B cell (primary cell): ENCODE measurements around the gene CACNA1F. TPM values are rescaled to one million over a fixed set of nuclear protein-coding genes. Genes with fewer than 3 reads are reported as not detected.

ENCODE experiments used
- ATAC-seq: fragments of 200-7000 bp; cut with Tn5 transposase; one replicate; pipeline ENCODE4 v1.10.0; 2021; ENCODE audit warnings: low read depth, mild to moderate bottlenecking, moderate number of reproducible peaks, moderate library complexity
- CTCF ChIA-PET: fragments of 350-600 bp; sonication (Branson Sonifier 250); formaldehyde crosslinking; loops from one replicate; lab custom pipeline; 2021; ENCODE audit warnings: antibody characterized with exemption, inconsistent platforms; lab: Charles Lee
- POLR2A ChIA-PET: fragments of 350-600 bp; sonication (Branson Sonifier 250); formaldehyde crosslinking; loops from one replicate; lab custom pipeline; 2021; ENCODE audit warnings: antibody characterized with exemption; lab: Charles Lee
- DNase-seq: peaks from one replicate; pipeline ENCODE4 v3.0.0; 2013
- H2AFZ ChIP-seq: 2 replicates; pipeline ENCODE4 v1.6.1; 2012; ENCODE audit warnings: mild to moderate bottlenecking, low read depth, low read length; ENCODE audit not compliant: insufficient read depth, poor library complexity, severe bottlenecking
- H3K27ac ChIP-seq, 2 donors: 1 replicate in 1 of 2; 2 replicates in 1 of 2; pipeline ENCODE4 v1.5.1; 2012 to 2013; ENCODE audit warnings: low read length in 2 of 2, mild to moderate bottlenecking in 2 of 2, moderate library complexity in 1 of 2
- H3K27me3 ChIP-seq, 4 experiments: fragments of 200-600 bp in 1 of 4; sonication (generic) in 1 of 4; replicated peaks in 1 of 4; 1 replicate in 2 of 4; 2 replicates in 2 of 4; pipeline versions ENCODE4 v1.6.1 to v1.7.0; 2013 to 2016; ENCODE audit warnings: low read length in 3 of 4, mild to moderate bottlenecking in 2 of 4, mixed read lengths in 1 of 4, moderate library complexity in 1 of 4; ENCODE audit not compliant: insufficient read depth in 4 of 4, control insufficient read depth in 3 of 4; ENCODE audit errors: control extremely low read depth in 1 of 4
- H3K36me3 ChIP-seq, 2 experiments: replicated peaks in 1 of 2; 1 replicate in 1 of 2; 2 replicates in 1 of 2; pipeline versions ENCODE4 v1.6.1 to v1.7.1; 2013; ENCODE audit warnings: low read length in 1 of 2; ENCODE audit not compliant: insufficient read depth in 2 of 2, control insufficient read depth in 1 of 2; ENCODE audit errors: control extremely low read depth in 1 of 2, extremely low read depth in 1 of 2
- H3K4me1 ChIP-seq, 2 donors: fragments of 200-600 bp in 1 of 2; sonication (generic) in 1 of 2; 1 replicate in 1 of 2; 2 replicates in 1 of 2; pipeline versions ENCODE4 v1.5.1 to v1.6.1; 2013 to 2017; ENCODE audit warnings: low read length in 2 of 2; ENCODE audit not compliant: control insufficient read depth in 2 of 2, insufficient read depth in 2 of 2
- H3K4me2 ChIP-seq: replicated peaks from 2 replicates; pipeline ENCODE3; 2012; ENCODE audit warnings: mild to moderate bottlenecking, low read depth, low read length; ENCODE audit not compliant: poor library complexity, severe bottlenecking
- H3K4me3 ChIP-seq, 5 experiments: fragments of 200-600 bp in 1 of 5; sonication (generic) in 1 of 5; 1 replicate in 3 of 5; 2 replicates in 2 of 5; pipeline versions ENCODE4 v1.5.1 to v1.7.0; 2011 to 2016; ENCODE audit warnings: low read length in 4 of 5, mild to moderate bottlenecking in 4 of 5, low read depth in 2 of 5, control low read depth in 1 of 5, moderate library complexity in 1 of 5; ENCODE audit not compliant: insufficient read depth in 1 of 5; ENCODE audit errors: control extremely low read depth in 1 of 5, extremely low read depth in 1 of 5
- H3K79me2 ChIP-seq: fragments of 200-600 bp; sonication (generic); one replicate; pipeline ENCODE4 v1.6.0; 2016; ENCODE audit warnings: low read length; ENCODE audit not compliant: control insufficient read depth, insufficient read depth
- H3K9ac ChIP-seq: fragments of 200-600 bp; sonication (generic); 2 replicates; pipeline ENCODE4 v1.6.1; 2017; ENCODE audit warnings: mild to moderate bottlenecking, low read length, moderate library complexity
- H3K9me3 ChIP-seq, 3 donors: one replicate each; pipeline versions ENCODE4 v1.6.1 to v1.7.1; 2013; ENCODE audit warnings: low read length in 2 of 3; ENCODE audit not compliant: control insufficient read depth in 2 of 3, insufficient read depth in 1 of 3; ENCODE audit errors: control extremely low read depth in 1 of 3
- H4K20me1 ChIP-seq: 2 replicates; pipeline ENCODE4 v1.6.0; 2012; ENCODE audit warnings: mild to moderate bottlenecking, low read length; ENCODE audit not compliant: insufficient read depth, control insufficient read depth, poor library complexity, severe bottlenecking
- H3K27ac Mint-ChIP-seq: one replicate; pipeline ENCODE4 v1.8.0; 2021; ENCODE audit warnings: mixed read lengths
- H3K27me3 Mint-ChIP-seq: one replicate; pipeline ENCODE4 v1.8.0; 2021; ENCODE audit warnings: mixed read lengths
- H3K4me1 Mint-ChIP-seq: one replicate; pipeline ENCODE4 v1.8.0; 2021; ENCODE audit warnings: mixed read lengths
- H3K4me3 Mint-ChIP-seq: one replicate; pipeline ENCODE4 v1.8.0; 2021; ENCODE audit warnings: mixed read lengths
- H3K9me3 Mint-ChIP-seq: one replicate; pipeline ENCODE4 v1.8.0; 2022; ENCODE audit warnings: mixed read lengths; ENCODE audit not compliant: insufficient read depth
- EZH2 ChIP-seq: IDR thresholded peaks from 2 replicates; pipeline ENCODE4 v1.6.1; 2012; ENCODE audit warnings: borderline replicate concordance, low read depth, mild to moderate bottlenecking, moderate library complexity, low read length; ENCODE audit not compliant: insufficient read depth, poor library complexity, severe bottlenecking
- WGBS: methylation state at CpG from one replicate; pipeline ENCODE4 v1.1.5; 2013; ENCODE audit warnings: missing lambda C conversion rate; ENCODE audit not compliant: insufficient coverage; 5-methylcytosine and 5-hydroxymethylcytosine counted together
- intact Hi-C: fragments of 100-400 bp; cut with micrococcal nuclease; formaldehyde crosslinking; loops from one replicate; pipeline ENCODE4 v1.10.0; 2022
- polyA plus RNA-seq: library from polyadenylated mRNA; depleted of rRNA; stranded (reverse); fragments of >200 nt; gene quantifications from 2 replicates; pipeline ENCODE4 v1.2.3, GENCODE V29; 2012
- total RNA-seq, 2 donors: library from RNA; stranded (reverse); fragments of 120-200 nt in 1 of 2; gene quantifications; 1 replicate in 1 of 2; 2 replicates in 1 of 2; pipeline versions ENCODE4 v1.2.3 to v1.2.4, GENCODE V29; 2013 to 2022
- TF ChIP-seq, protein P1 (sequence below): fragments of 200-600 bp; IDR thresholded peaks from one replicate; pipeline ENCODE4 v1.8.0; 2022; ENCODE audit warnings: antibody characterized with exemption, mild to moderate bottlenecking

Gene CACNA1F
- total and polyA plus RNA-seq, 2 donors (not counting 1 experiment from before 2014, with no cell fraction given), result 6.7 to 9.3 TPM

- DNase-seq, result peak; percentile 86
- TF ChIP-seq, protein P1, sequence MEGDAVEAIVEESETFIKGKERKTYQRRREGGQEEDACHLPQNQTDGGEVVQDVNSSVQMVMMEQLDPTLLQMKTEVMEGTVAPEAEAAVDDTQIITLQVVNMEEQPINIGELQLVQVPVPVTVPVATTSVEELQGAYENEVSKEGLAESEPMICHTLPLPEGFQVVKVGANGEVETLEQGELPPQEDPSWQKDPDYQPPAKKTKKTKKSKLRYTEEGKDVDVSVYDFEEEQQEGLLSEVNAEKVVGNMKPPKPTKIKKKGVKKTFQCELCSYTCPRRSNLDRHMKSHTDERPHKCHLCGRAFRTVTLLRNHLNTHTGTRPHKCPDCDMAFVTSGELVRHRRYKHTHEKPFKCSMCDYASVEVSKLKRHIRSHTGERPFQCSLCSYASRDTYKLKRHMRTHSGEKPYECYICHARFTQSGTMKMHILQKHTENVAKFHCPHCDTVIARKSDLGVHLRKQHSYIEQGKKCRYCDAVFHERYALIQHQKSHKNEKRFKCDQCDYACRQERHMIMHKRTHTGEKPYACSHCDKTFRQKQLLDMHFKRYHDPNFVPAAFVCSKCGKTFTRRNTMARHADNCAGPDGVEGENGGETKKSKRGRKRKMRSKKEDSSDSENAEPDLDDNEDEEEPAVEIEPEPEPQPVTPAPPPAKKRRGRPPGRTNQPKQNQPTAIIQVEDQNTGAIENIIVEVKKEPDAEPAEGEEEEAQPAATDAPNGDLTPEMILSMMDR, result no peak
- no peak for TF ChIP-seq EZH2
- H3K9me3 Mint-ChIP-seq, result no peaks in the 10 kb centered on the region
- no peaks in the 10 kb centered on the region for H3K27me3 Mint-ChIP-seq
- peak overlapping the region; percentile 56 for H2AFZ ChIP-seq
- peak overlapping the region; percentile 65 for H3K9ac ChIP-seq
- WGBS, result 3% methylated on average over 40 of the region's 61 CpGs
- peak overlapping the region; percentile 89 for H3K4me3 Mint-ChIP-seq
- peak overlapping the region; percentile 92 for H3K27ac Mint-ChIP-seq
- peak overlapping the region; percentile 43 to 65 (median 50) for H3K4me3 ChIP-seq
- peak overlapping the region; percentile 71 to 75 for H3K27ac ChIP-seq
- ATAC-seq, result peak; percentile 61
- no peaks in the 10 kb centered on the region for H3K27me3 ChIP-seq
- H3K9me3 ChIP-seq, result no peaks in the 10 kb centered on the region
- POLR2A ChIA-PET, result interaction anchor here (1.0 to 2.6 kb wide), 5 partner anchors 10 to 229 kb away, joined by 3 to 12 read pairs (median 3); partner anchors contain the start of genes GPKOW and OTUD5
- H3K79me2 ChIP-seq, result no peaks in the 10 kb centered on the region
- CTCF ChIA-PET, result interaction anchor here (0.6 to 2.2 kb wide), 14 partner anchors 10 to 756 kb away, joined by 3 to 13 read pairs (median 4); partner anchors contain the start of genes CCDC22, CLCN5 and TFE3
- peaks cover 31% of the 10 kb centered on the region for H3K4me1 Mint-ChIP-seq
- H4K20me1 ChIP-seq, result no peaks in the 10 kb centered on the region
- peak overlapping the region; percentile 87 for H3K4me2 ChIP-seq
- intact Hi-C loops, result loop anchor here (1.0 to 5.0 kb wide), 5 partner anchors 25 to 229 kb away; partner anchors contain the start of genes GPKOW, PPP1R3F and TFE3
- no peaks in the 10 kb centered on the region for H3K36me3 ChIP-seq
- peaks cover 9 to 45% of the 10 kb centered on the region in 2 donors for H3K4me1 ChIP-seq
Measured at GRCh38 chrX:49165901-49166881, 66.9 kb downstream of the CACNA1F start.
